HG02938 (cell line): ENCODE data around the gene ACBD5.

Experiments used
- ATAC-seq: cut with Tn5 transposase; IDR thresholded peaks from one replicate; pipeline ENCODE4 v1.9.1; 2021; ENCODE audit warnings: mild to moderate bottlenecking, moderate library complexity; ENCODE audit not compliant: unreplicated experiment

Gene ACBD5

DNA sequence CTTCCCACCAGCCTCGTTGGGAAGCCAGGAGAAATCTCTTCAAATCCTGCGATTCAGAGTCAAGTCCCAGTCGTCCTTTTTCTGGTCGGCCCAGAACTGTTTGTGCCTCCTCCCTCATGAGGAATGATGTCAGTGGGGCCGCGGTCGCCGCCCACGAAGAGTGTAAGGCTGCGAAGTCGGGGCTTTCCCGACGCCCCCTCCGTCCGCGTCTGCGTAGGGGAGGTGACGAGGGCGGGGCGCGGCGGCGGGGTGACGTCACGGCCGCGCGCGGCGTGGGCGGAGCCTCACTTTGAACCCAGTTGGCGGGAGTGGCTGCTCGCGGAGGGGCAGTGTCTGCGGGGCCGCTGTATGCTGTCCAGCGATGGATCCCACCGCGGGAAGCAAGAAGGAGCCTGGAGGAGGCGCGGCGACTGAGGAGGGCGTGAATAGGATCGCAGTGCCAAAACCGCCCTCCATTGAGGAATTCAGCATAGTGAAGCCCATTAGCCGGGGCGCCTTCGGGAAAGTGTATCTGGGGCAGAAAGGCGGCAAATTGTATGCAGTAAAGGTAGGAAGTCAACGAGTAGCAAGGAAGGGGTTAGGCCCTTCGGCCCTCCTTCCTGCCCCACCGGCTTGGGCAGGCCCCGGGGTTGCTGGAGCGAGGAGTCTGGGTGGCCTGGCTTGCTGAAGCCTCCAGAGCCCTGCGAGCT is 85.4 kb downstream of the ACBD5 start, which contains the start of gene MASTL:
Gene MASTL (plus strand): TSS at position 287 of the 689 bp plus-strand sequence. CDS start 75 bp downstream, at position 362.
- peak; percentile 69 for ATAC-seq

DNA sequence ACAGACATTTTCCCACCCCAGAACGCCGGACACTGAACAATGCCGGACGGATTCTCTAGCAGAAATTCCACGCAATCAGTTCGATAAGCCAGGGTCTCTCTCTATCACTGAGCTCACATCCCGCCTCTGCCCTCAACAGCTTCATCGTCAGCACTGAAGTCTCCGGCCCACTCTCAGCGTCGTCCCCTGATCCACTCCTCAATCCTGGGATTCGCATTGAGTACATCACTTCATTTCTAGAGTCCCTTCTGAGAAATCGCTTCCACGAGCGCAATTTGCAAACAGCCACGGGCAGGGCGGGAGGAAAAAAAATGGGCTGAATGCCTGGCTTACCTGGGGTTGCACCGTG is 86.8 kb downstream of the ACBD5 start:
- peak; percentile 10 for ATAC-seq

DNA sequence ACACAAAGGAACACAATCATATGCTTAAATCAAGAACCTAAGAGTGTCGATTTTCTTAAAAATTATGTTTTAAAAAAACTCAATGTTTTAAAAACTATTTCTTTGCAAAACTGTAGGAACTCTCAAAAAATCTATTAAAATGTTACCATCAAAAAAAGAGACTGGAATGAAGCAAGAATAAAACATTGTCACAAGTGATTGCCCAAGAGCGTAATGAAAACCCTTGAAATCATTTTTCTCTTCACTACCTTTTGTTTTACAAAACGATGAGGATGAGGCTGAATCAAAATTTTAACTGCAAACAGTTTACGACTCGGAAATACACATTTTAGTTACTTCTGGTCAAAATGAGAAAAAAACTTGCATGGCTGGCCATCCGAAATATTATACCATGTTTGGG is 87.3 kb downstream of the ACBD5 start:
- ATAC-seq: no peak

- ATAC-seq: no peak
Observed at GRCh38 chr10:27152687-27153086, 87.9 kb downstream of the ACBD5 start.

- no peak for ATAC-seq
Observed at GRCh38 chr10:27150261-27150660, 90.3 kb downstream of the ACBD5 start.

DNA sequence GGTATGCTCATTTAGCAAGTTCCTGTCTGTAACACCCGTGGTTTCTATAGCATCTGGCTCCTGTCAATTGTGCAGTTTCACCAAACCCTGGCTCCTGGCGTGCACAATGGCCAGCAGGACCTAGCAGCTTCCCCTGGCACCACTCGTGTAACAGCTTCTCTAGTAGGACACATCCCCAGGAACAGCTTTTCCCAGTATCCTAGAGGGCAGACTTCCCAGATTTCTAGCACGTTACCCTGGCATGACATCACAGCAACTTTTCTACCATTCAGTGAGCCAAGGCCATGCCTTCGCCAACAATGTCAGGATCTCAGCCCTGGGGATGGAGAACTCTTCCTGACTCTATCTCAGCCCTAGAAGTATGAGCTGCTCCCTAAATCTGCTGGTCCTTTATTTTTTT is 92.9 kb downstream of the ACBD5 start:
- no peak for ATAC-seq

DNA sequence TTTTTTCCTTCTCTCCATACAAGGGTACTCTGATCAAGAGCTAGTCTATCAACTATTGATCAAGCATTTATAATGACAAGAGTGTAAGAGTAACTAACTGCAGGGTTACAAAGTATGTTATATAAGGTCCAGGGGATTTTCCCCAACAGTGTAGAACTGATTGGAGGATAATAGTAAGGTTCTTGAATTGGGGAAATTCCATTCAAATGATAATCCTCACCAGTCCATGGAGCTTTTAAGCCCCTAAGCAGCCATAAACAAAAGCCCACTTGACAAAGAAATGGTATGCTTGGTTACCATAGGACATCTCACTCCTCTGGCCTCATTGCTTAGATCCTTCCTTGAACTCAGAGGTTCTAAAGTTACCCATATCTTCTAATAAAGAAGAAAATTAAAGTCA is 94.7 kb downstream of the ACBD5 start:
- ATAC-seq: no peak
